Prostate gland (tissue), 2 donors: ENCODE results near the gene TXNL1.

ENCODE experiments used
- CTCF ChIP-seq, 4 experiments: fragments of 200-600 bp in 2 of 4; fragments of 450-650 bp in 2 of 4; sonication (generic) in 2 of 4; IDR thresholded peaks; 1 replicate in 3 of 4; 2 replicates in 1 of 4; pipeline ENCODE4 v1.5.1; 2016 to 2019; ENCODE audit warnings: antibody characterized with exemption in 4 of 4, mild to moderate bottlenecking in 2 of 4, moderate library complexity in 2 of 4
- POLR2A ChIP-seq: fragments of 450-650 bp; IDR thresholded peaks from one replicate; pipeline ENCODE4 v1.6.1; 2016; ENCODE audit warnings: antibody characterized with exemption, mild to moderate bottlenecking

GRCh38 chr18:56550121-56550520 is 88.3 kb downstream of the TXNL1 start:
- TF ChIP-seq CTCF (IDR thresholded peaks at IDR 0.05) (no peak), POLR2A (no peak)
